Psoas muscle (tissue), 8 donors: Measurements from ENCODE around the gene HMOX1. TPM values are rescaled to one million over a fixed set of nuclear protein-coding genes. Genes with fewer than 3 reads are reported as not detected.
A peak's percentile ranks its signal among the peaks of the same experiment; 100 is the strongest.

ENCODE experiments used
- ATAC-seq, 4 donors: fragments of 200-7000 bp; cut with Tn5 transposase; one replicate each; pipeline ENCODE4 v1.9.1; 2020; ENCODE audit warnings: moderate library complexity in 3 of 4, mild to moderate bottlenecking in 2 of 4
- DNase-seq, 2 donors: peaks; one replicate each; pipeline ENCODE4 v3.0.0-alpha.2; 2020
- H3K27ac ChIP-seq: fragments of 200-600 bp; one replicate; pipeline ENCODE4 v1.8.0; 2022
- H3K27me3 ChIP-seq, 3 donors: fragments of 200-600 bp in 1 of 3; one replicate each; pipeline versions ENCODE4 v1.6.1 to v1.8.0; 2013 to 2022; ENCODE audit warnings: low read length in 2 of 3, mild to moderate bottlenecking in 2 of 3, moderate library complexity in 1 of 3; ENCODE audit not compliant: insufficient read depth in 3 of 3
- H3K36me3 ChIP-seq, 2 donors: fragments of 200-600 bp in 1 of 2; one replicate each; pipeline versions ENCODE4 v1.6.1 to v1.8.0; 2013 to 2022; ENCODE audit warnings: low read depth in 1 of 2, mild to moderate bottlenecking in 1 of 2, moderate library complexity in 1 of 2; ENCODE audit not compliant: insufficient read depth in 1 of 2
- H3K4me1 ChIP-seq: fragments of 200-600 bp; one replicate; pipeline ENCODE4 v1.8.0; 2022
- H3K4me3 ChIP-seq: fragments of 200-600 bp; one replicate; pipeline ENCODE4 v1.8.0; 2022; ENCODE audit warnings: mild to moderate bottlenecking
- H3K9me3 ChIP-seq: fragments of 200-600 bp; one replicate; pipeline ENCODE4 v1.8.0; 2022
- CTCF ChIP-seq: fragments of 200-600 bp; IDR thresholded peaks from one replicate; pipeline ENCODE4 v1.8.0; 2022; ENCODE audit warnings: antibody characterized with exemption
- WGBS, 3 donors: extraction: QIAGEN DNeasy Blood & Tissue Kit; methylation state at CpG; one replicate each; pipeline versions ENCODE4 v1.1.6 to v1.1.7; 2013; 5-methylcytosine and 5-hydroxymethylcytosine counted together
- intact Hi-C, 2 donors: fragments of 100-400 bp; cut with DNase I; formaldehyde crosslinking; loops; one replicate each; pipeline versions ENCODE4 v1.11.0 to v1.14.2; 2022
- polyA plus RNA-seq, 3 donors: library from polyadenylated mRNA; stranded (reverse); fragments of 200-250 nt; gene quantifications; one replicate each; pipeline ENCODE4 v1.2.3, GENCODE V29; 2013
- total RNA-seq, 4 donors: library from RNA; stranded (reverse); fragmentation: NEBNext Ultra II Directional in 2 of 4; extraction: Animal tissue kit (Norgen Biotek cat#: 25700) in 2 of 4; gene quantifications; one replicate each; pipeline versions ENCODE4 v1.2.1 to v1.2.4, GENCODE V29; 2021 to 2023
- donor health status: healthy with polysubstance abuse.
- donor health status: DM: no; HTN: no; CAD: no; lungs with moderate emphysema.
- donor health status: Bipolar disorder and iron deficiency.
- donor health status: healthy.
- donor health status: DM: yes; HTN: yes; CAD: no.
- donor health status: DM: no; HTN: no; CAD: no.
- donor health status: DM: no; HTN: no; CAD: no.
- donor health status: DM: yes; HTN: yes; CAD: no.

The HMOX1 gene
- total and polyA plus RNA-seq, 7 donors: 20.5 to 249 (median 75.0) TPM

GRCh38 chr22:35378621-35379020 is 2.3 kb upstream of the HMOX1 start:
- H3K4me3 ChIP-seq: no peak overlapping the region
- peak overlapping the region; percentile 83 for H3K27ac ChIP-seq
- intact Hi-C loops: no loop called here
- no peak for TF ChIP-seq CTCF
- H3K4me1 ChIP-seq: peaks cover 35% of the 10 kb centered on the region
- peaks cover 0 to 10% of the 10 kb centered on the region in 2 donors for H3K36me3 ChIP-seq
- DNase-seq (no peak), ATAC-seq (no peak)
- no peaks in the 10 kb centered on the region for H3K9me3 ChIP-seq
- H3K27me3 ChIP-seq: no peaks in the 10 kb centered on the region
- 74 to 96% (median 88%) methylated on average over 3 of the region's 3 CpGs for WGBS, 3 donors

- no peak overlapping the region for H3K4me3 ChIP-seq
- H3K4me1 ChIP-seq: peaks cover 42% of the 10 kb centered on the region
- H3K9me3 ChIP-seq: no peaks in the 10 kb centered on the region
- H3K27ac ChIP-seq: peak overlapping the region; percentile 80
- ATAC-seq: no peak
- no peaks in the 10 kb centered on the region for H3K27me3 ChIP-seq
- 71 to 90% (median 86%) methylated on average over 10 of the region's 10 CpGs for WGBS, 3 donors
- DNase-seq: no peak
- H3K36me3 ChIP-seq: peaks cover 0 to 17% of the 10 kb centered on the region in 2 donors
- TF ChIP-seq CTCF: no peak
- intact Hi-C loops: no loop called here
Observed at GRCh38 chr22:35379146-35379993, 1.5 kb upstream of the HMOX1 start.

- DNase-seq (no peak), ATAC-seq (peak in 3 of 4 donors; percentile 13 to 24 (median 21))
- Histone ChIP-seq H3K27ac (peak overlapping the region; percentile 80), H3K27me3 (no peaks in the 10 kb centered on the region), H3K4me1 (peaks cover 48% of the 10 kb centered on the region), H3K36me3 (peaks cover 0 to 24% of the 10 kb centered on the region in 2 donors), H3K9me3 (no peaks in the 10 kb centered on the region), H3K4me3 (no peak overlapping the region)
- TF ChIP-seq CTCF: no peak
- intact Hi-C loops: no loop called here
- 77 to 86% (median 84%) methylated on average over 6 of the region's 6 CpGs for WGBS, 3 donors
Observed at GRCh38 chr22:35380013-35380412, 883 bp upstream of the HMOX1 start.

GRCh38 chr22:35381424-35382009 is 621 bp downstream of the HMOX1 start:
- H3K4me1 ChIP-seq: peaks cover 39% of the 10 kb centered on the region
- H3K36me3 ChIP-seq: peaks cover 0 to 39% of the 10 kb centered on the region in 2 donors
- H3K4me3 ChIP-seq: peak overlapping the region; percentile 84
- H3K9me3 ChIP-seq: no peaks in the 10 kb centered on the region
- no peak for DNase-seq
- 33 to 42% (median 35%) methylated on average over 5 of the region's 5 CpGs for WGBS, 3 donors
- H3K27me3 ChIP-seq: no peaks in the 10 kb centered on the region
- TF ChIP-seq CTCF: no peak
- peak overlapping the region; percentile 91 for H3K27ac ChIP-seq
- ATAC-seq: peak in 3 of 4 donors; percentile 3 to 13 (median 8)
- intact Hi-C loops: no loop called here
